Right atrium auricular region (tissue), 2 donors: Measurements from ENCODE around the gene ANKH. TPM values are rescaled to one million over a fixed set of nuclear protein-coding genes. Genes with fewer than 3 reads are reported as not detected.

Experiments
- DNase-seq: peaks from one replicate; pipeline ENCODE4 v3.0.0-alpha.2; 2019; ENCODE audit warnings: low spot score
- H3K27ac ChIP-seq, 2 donors: fragments of 200-600 bp; sonication (generic); 1 replicate in 1 of 2; 2 replicates in 1 of 2; pipeline ENCODE4 v1.5.1; 2016 to 2019
- H3K27me3 ChIP-seq, 2 donors: fragments of 200-600 bp; sonication (generic); one replicate each; pipeline versions ENCODE4 v1.5.1 to v1.6.0; 2017 to 2019
- H3K36me3 ChIP-seq: fragments of 200-600 bp; sonication (generic); one replicate; pipeline ENCODE4 v1.5.1; 2016
- H3K4me1 ChIP-seq, 2 donors: fragments of 200-600 bp; sonication (generic); one replicate each; pipeline versions ENCODE4 v1.5.1 to v1.6.0; 2017 to 2019
- H3K4me3 ChIP-seq, 2 donors: fragments of 200-600 bp; sonication (generic); 1 replicate in 1 of 2; 2 replicates in 1 of 2; pipeline ENCODE4 v1.5.1; 2017 to 2019; ENCODE audit warnings: mild to moderate bottlenecking in 1 of 2, moderate library complexity in 1 of 2
- H3K9me3 ChIP-seq, 2 donors: fragments of 200-600 bp; sonication (generic); one replicate each; pipeline ENCODE4 v1.5.1; 2019
- CTCF ChIP-seq, 2 donors: fragments of 200-600 bp; sonication (generic); IDR thresholded peaks; one replicate each; pipeline ENCODE4 v1.5.1; 2019; ENCODE audit warnings: antibody characterized with exemption in 2 of 2
- total RNA-seq, 2 donors: library from RNA; depleted of rRNA; stranded (reverse); fragments of >200 nt; gene quantifications; one replicate each; pipeline ENCODE4 v1.1.0, GENCODE V29; 2016

Gene ANKH
- total RNA-seq, 2 donors from 2014 or later, result 52.3 to 80.4 TPM

- Histone ChIP-seq H3K4me1 (peaks cover 0 to 18% of the 10 kb centered on the region in 2 donors), H3K36me3 (no peaks in the 10 kb centered on the region), H3K4me3 (no peak overlapping the region), H3K9me3 (no peaks in the 10 kb centered on the region), H3K27ac (no peak overlapping the region), H3K27me3 (no peaks in the 10 kb centered on the region)
- no peak for TF ChIP-seq CTCF (IDR thresholded peaks at IDR 0.05)
- DNase-seq, result no peak
Observed at GRCh38 chr5:14834584-14835550, 36.7 kb downstream of the ANKH start.

- H3K27ac ChIP-seq, result no peak overlapping the region
- no peaks in the 10 kb centered on the region for H3K36me3 ChIP-seq
- no peak for DNase-seq
- TF ChIP-seq CTCF (IDR thresholded peaks at IDR 0.05), result no peak
- H3K4me1 ChIP-seq, result peaks cover 0 to 20% of the 10 kb centered on the region in 2 donors
- H3K27me3 ChIP-seq, result no peaks in the 10 kb centered on the region
- H3K4me3 ChIP-seq, result no peak overlapping the region
- H3K9me3 ChIP-seq, result no peaks in the 10 kb centered on the region
Observed at GRCh38 chr5:14834062-14834461, 37.5 kb downstream of the ANKH start.

GRCh38 chr5:14831006-14831338, 40.6 kb downstream of the ANKH start:
- TF ChIP-seq CTCF (IDR thresholded peaks at IDR 0.05), result no peak
- H3K27ac ChIP-seq, result no peak overlapping the region
- H3K4me3 ChIP-seq, result no peak overlapping the region
- DNase-seq, result no peak
- H3K36me3 ChIP-seq, result no peaks in the 10 kb centered on the region
- no peaks in the 10 kb centered on the region for H3K27me3 ChIP-seq
- peaks cover 0 to 20% of the 10 kb centered on the region in 2 donors for H3K4me1 ChIP-seq
- no peaks in the 10 kb centered on the region for H3K9me3 ChIP-seq

- Histone ChIP-seq H3K27ac (no peak overlapping the region), H3K27me3 (no peaks in the 10 kb centered on the region), H3K4me3 (no peak overlapping the region), H3K9me3 (no peaks in the 10 kb centered on the region), H3K36me3 (no peaks in the 10 kb centered on the region), H3K4me1 (peaks cover 0 to 20% of the 10 kb centered on the region in 2 donors)
- DNase-seq, result no peak
- TF ChIP-seq CTCF (IDR thresholded peaks at IDR 0.05), result no peak
Observed at GRCh38 chr5:14830210-14831005, 41.2 kb downstream of the ANKH start.

GRCh38 chr5:14829396-14829795, 42.2 kb downstream of the ANKH start:
- no peak for DNase-seq
- Histone ChIP-seq H3K4me3 (no peak overlapping the region), H3K27ac (no peak overlapping the region), H3K36me3 (no peaks in the 10 kb centered on the region), H3K27me3 (no peaks in the 10 kb centered on the region), H3K9me3 (no peaks in the 10 kb centered on the region), H3K4me1 (peaks cover 0 to 30% of the 10 kb centered on the region in 2 donors)
- no peak for TF ChIP-seq CTCF (IDR thresholded peaks at IDR 0.05)
